ENCODE data around the gene RXFP2. TPM values are rescaled to one million over a fixed set of nuclear protein-coding genes. Genes with fewer than 3 reads are reported as not detected.

The RXFP2 gene
- total RNA-seq, 2 donors from 2014 or later, result not detected

DNA sequence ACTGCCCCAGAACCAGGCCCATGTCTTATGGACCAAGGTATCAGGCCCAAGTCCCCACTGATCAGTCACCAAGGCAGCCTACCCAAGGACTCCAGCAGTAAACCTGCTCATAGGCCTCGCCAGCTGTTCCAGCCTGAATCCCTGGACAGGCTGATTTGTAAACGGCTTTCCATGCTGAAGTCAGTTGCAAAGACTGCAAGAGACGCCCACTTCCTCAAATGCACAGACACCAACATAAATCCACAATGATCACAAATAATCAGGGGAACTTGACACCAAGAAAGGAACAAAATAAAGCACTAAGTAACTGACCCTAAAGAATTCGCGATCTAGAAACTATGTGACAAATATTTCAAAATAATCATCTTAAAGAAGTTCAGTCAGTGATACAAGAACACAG is 75.2 kb downstream of the RXFP2 start:
- DNase-seq (no peak), ATAC-seq (no peak)
- intact Hi-C loops (cut with DNase I), result no loop called here

DNA sequence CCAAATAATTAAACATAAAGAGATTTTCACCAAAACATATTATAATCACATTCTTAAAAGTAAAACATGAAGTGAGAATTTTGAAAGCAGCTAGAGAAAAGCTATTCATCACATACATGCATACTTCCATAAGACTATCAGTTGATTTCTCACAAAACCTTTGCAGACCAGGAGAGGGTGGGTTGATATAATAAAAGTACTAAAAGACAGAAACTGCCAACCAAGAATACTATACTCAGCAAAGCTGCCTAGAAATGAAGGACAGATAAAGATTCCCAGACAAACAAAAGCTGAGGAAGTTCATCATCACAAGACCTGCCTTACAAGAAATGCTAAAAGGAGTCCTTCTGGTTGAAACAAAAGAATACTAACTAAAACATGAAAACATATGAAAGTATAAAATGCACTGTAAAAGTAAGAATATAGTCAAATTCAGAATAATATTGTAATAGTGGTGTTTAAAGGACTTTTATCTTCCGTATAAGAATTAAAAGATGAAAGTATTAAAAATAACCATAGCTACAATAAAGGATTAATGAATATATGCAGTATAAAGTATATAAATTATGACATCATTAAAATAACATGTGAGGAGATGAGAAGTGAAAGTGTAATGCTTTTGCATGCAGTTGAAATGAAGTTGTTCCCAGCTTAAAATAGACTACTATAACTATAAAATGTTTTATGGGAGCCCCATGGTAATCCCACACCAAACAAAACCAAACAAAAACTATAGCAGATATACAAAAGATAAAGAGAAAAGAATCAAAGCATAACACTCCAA is 76.2 kb downstream of the RXFP2 start:
- no peak for ATAC-seq
- intact Hi-C loops (cut with DNase I), result no loop called here
- DNase-seq, result no peak

DNA sequence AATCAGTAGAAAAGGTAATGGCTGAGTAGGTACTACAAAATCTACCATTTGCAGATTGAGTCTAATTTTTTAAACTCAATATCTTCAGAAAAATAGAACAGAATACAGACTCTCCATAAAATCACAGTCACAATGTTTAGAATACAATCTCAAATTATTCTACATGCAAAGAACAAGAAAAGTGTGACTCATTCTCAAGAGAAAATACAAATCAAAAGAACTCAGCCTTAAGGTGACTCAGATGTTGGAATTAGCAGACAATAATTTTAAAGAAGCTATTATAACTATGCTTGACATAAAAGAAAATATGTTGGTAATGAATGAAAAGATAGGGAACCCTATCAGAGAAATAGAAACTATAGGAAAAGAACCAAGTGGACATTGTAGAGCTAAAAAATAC is 78.9 kb downstream of the RXFP2 start:
- DNase-seq (no peak), ATAC-seq (no peak)
- intact Hi-C loops (cut with DNase I), result no loop called here

DNA sequence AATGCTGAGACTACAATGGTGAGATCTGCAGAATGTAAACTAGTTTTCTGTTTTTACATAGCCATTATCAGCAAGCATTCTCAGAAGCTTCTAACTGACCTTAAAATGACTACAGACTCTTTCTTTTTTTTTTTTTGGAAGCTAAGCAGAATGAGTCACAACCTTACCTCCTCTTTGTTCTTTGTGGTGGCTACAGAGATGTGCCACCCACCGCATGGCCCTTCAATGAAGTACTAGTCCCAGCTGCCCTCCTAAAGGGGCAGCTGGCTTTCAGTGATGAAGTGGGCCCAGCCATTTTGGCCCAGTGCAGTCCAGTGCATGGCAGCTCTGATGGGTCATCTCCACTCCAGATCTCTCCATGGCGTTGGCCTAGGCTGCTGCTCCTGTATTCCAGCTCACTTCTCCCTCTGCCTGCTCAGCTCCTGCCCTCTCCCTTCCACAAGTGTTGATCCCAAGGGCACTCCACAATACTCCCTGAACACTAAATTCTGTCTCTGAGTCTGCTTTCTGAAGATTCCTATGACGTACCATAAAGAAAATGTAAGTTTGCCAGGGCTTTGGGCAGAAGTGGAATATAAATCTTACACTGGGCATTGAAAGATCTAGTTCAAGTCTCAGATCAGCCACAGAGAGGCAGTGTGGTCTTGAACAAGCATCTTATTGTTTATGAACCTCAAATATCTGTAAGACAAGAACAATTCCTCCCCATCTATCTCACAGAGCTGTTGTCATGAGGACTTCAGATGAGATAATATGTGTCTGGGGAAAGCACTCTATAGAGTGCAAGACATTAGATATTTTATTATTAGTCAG is 85.6 kb downstream of the RXFP2 start:
- ATAC-seq (peak; percentile 41 to 44), DNase-seq (no peak)
- intact Hi-C loops (cut with DNase I), result no loop called here

DNA sequence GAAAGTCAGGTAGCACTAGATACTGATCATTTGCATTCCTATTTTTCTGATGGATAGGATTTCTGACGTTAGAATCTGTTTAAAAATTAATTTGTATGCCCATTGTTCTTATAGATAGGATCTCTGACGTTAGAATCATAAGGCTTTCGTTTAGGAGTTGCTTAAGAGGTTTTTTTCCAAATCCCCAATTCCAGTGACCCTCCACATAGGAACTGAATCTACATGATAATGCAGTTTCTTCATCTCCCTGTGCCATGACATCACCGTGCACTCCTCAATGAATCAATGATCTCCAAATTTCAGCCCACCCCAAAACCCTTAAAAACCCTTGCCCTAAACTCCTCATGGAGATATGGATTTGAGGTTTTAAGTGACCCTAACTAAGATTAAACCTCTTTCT is 87.2 kb downstream of the RXFP2 start:
- intact Hi-C loops (cut with DNase I), result no loop called here
- no peak for DNase-seq
- no peak for ATAC-seq

DNA sequence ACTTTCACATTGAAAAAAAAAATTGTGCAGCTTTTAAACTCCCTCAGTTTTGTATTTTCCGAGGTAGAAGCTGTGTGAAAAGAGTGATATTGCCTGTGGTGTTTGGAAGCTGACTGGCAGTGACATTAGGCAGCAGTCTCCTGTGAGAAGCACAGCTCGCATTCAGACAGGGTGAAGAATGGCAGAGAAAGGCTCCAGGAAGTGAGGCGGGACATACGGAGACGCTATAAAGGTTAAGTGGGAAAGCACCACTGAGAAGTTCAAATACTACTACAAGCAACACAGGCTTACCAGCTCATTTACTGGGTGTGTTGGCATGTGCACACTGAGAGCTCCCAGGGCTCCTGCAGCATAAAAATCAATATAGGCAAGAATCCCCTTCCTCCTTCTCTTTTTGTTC is 88.4 kb downstream of the RXFP2 start:
- intact Hi-C loops (cut with DNase I), result no loop called here
- ATAC-seq, result peak in 1 of 2 donors; percentile 19
- no peak for DNase-seq

DNA sequence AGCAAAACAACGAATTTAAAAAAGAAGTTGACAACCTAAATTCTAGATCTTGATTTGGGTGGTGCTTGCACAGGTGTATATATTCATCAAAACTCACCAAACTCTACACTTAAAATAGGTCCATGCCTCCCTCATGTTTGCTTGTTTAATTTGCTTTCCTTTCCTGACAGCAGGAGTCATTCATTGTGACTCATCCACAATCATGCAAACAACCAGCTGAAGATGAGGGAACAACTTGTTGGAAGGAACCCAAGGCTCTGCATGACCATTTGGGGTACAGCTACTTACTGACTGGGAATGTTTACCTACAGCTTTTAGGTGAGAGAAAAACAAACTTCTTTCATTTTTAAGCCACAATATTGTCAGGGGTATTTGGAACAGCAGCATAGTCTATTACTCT is 96.6 kb downstream of the RXFP2 start:
- DNase-seq, result no peak

DNA sequence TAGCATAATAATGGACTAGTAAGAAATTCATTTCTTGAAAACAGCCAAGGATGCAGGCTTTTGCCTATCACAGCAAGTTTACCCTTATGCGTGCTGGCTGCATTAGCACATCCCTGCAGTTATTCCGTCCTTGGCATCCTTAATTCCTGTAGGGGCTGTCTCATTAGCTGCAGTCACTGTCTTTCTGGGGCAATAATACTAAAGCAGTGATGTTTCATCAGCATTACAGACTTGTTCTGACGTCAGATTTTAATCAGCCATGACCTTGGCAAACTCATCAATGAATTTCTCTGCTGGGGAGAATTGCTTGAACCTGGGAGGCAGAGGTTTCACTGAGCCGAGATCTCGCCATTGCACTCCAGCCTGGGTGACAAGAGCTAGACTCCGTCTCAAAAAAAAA is 103.7 kb downstream of the RXFP2 start:
- no peak for ATAC-seq
- intact Hi-C loops (cut with DNase I), result no loop called here

More for the DNA sequence above, 96.6 kb downstream of the RXFP2 start:
- ATAC-seq, result peak in 1 of 2 donors; percentile 32
- intact Hi-C loops (cut with DNase I), result no loop called here

DNA sequence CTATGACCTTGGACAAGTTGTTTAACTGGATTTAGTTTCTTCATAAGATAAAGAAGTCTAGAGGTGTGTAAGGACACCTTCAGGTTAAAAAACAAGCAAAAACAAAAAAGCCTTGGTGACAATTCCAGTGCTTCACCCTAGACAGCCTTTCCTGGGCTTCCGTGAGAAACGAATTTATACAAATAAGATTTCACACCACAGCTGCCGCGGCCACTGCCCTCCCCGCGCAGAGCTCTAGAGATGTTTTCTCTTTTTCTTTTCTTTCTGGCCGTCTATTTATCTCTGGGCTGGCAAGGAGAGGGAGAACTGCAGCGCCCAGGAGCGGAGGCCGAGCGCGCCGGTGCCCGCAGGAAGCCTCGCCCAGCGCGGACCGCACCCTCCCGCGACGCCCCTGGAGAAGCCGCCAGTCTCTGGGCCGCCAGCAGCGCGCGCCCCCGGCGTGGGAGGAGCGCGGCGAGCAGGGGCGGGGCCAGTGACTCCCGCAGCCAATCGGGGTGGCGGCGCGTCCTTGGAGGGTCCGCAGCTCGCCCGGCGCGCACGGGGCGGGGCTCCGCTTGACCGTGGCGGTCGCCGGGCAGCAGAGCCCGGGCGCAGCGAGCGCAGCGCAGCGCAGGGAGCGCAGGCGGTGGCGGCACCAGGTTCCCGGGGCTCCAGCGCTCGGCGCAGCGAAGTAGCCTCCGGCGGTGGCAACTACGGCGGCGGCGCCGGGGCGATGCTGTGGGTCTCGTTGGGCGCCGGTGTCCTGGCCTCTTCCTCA is 107.0 kb downstream of the RXFP2 start:
- ATAC-seq (peak; percentile 99), DNase-seq (peak; percentile 95)
- intact Hi-C loops (cut with DNase I), result loop anchor here in 1 of 2 donors (5.0 kb wide), 1 partner anchor 51 kb away; no protein-coding TSS in a partner anchor

More for the DNA sequence above, 103.7 kb downstream of the RXFP2 start:
- DNase-seq, result no peak

DNA sequence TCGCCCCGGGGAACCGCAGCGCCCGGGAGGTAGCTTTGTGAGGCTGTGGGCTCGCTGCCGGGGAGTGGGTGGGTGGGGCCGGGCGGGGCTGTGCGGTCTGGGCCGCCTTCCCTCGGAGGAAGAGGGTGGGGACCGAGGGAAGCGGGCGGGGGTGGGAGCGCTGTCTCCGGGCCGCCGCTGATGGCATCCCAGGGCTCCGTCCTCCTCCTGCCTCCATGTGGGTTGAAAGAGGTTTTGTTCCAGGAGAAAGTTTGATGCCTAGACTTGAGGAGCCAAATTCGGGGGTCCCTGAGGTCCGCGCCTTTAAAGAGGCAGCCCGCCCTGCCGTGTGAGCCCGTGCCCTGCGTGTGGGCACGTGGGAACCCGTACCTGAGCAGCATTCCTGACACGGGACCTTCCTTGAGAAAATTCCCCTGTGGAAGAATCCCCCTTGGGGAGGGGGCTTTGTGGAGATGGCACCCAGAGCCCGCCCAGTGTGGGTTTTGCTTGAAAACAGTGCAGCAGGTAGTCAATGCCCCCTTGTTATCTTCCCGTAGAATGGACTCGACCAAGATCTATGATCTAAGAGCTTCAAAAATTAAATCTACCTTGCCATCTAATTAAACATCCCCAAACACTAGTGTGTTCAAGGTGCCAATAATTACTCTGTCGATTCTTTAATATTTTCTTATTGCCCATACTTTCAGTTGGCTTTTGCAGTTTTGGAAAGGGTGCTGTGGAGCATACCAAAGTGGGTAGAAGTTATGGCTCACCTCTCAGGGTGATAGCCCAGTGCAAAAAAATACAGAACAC is 107.8 kb downstream of the RXFP2 start:
- peak; percentile 47 for DNase-seq
- ATAC-seq, result peak; percentile 43 to 65
- intact Hi-C loops (cut with DNase I), result loop anchor here in 1 of 2 donors (5.0 kb wide), 1 partner anchor 50 kb away; no protein-coding TSS in a partner anchor

DNA sequence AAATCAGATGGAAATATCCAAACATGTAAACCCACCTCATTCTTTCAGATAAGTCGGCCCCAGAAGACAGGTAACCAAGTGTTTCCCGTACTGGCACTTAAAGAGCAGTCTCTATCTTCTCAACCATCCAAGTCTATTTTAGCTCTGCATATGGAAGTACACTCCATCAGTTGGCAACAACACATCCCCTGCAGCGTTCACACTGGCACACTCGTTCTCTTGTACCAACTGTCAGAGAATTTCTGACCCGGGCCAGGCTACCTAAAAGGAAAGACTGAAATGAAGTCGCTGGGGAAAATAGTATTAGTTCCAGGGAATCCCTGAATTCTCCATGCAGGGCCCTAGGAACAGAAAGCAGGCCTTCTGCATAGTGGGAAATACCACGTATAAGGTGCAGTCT is 109.3 kb downstream of the RXFP2 start:
- ATAC-seq, result no peak
- intact Hi-C loops (cut with DNase I), result loop anchor here in 1 of 2 donors (5.0 kb wide), 1 partner anchor 49 kb away; no protein-coding TSS in a partner anchor
- no peak for DNase-seq

DNA sequence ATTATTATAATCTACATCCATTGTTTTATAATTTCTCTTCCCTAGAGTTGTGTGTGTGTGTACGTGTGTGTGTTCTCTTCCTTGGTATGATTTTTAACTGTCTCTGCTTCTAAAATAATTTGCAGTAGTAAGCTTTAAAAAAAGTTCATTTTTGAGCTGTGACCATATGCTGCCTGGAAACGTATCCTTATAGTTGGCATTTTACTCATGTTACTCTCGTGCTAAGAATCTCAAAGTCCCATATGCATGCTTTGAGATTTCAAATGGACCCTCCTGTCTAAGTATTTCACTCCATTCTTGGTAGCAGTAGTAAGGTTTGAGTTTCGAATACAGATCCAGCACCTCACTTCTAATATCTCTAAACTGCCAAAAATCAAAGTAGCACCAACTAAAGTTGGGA is 109.9 kb downstream of the RXFP2 start:
- ATAC-seq (no peak), DNase-seq (no peak)
- intact Hi-C loops (cut with DNase I), result loop anchor here in 1 of 2 donors (5.0 kb wide), 1 partner anchor 48 kb away; no protein-coding TSS in a partner anchor

DNA sequence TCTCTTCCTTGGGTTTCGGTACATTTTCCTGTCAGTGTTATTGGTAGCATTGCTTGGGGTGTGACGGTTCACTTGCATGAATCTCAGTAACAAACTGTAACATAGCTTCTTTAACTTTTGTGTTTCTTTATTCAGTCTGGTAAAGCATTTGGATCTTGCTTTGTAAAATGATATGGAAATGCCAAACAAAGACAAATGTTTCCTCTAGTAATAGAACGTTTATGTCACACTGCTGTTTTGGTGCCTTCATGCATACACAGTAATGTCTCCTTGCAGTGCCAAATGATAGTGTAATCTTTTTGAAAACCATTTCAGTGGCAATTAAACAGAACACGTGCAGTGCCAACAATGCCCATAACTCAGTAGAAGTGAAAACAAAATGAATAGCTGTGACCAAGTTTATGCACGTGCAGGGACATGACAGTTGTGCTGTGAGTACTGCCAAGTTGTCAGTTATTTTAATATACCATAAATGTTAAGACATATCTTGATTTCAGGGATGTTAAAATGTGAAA is 110.8 kb downstream of the RXFP2 start:
- ATAC-seq, result no peak

DNA sequence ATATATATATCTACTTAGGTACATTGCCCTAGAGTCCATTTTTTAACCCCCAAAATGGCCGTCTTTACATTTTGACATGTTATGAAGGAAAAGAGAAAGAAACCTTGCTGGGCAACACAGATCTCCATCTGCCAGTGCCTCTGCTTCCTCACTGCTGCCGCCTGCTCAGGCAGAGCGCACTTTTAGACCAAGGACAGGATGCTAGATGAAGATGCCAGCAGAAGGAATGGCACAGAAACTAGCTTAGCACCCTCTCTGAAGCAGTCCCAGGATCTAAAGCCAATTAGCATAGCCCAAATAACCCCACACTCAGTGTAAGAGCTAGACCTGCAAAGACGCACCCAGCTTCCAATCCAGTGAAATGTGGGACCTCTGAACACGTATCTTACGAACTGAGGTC is 111.9 kb downstream of the RXFP2 start:
- ATAC-seq (no peak), DNase-seq (no peak)
- intact Hi-C loops (cut with DNase I), result no loop called here

More for the DNA sequence above, 110.8 kb downstream of the RXFP2 start:
- intact Hi-C loops (cut with DNase I), result no loop called here
- DNase-seq, result no peak

All from left cardiac atrium (tissue), 4 donors.